Stimulated activated CD4-positive, alpha-beta T cell treated with anti-CD3 and anti-CD28 coated beads, Interleukin-2, amount 100 ng/mL, for 48 hours (primary cell): ENCODE results near the gene BUB3.

Experiments used
- DNase-seq, 2 donors: peaks; one replicate each; pipeline ENCODE4 v3.0.0-alpha.2; 2020

BUB3 gene, protein sequence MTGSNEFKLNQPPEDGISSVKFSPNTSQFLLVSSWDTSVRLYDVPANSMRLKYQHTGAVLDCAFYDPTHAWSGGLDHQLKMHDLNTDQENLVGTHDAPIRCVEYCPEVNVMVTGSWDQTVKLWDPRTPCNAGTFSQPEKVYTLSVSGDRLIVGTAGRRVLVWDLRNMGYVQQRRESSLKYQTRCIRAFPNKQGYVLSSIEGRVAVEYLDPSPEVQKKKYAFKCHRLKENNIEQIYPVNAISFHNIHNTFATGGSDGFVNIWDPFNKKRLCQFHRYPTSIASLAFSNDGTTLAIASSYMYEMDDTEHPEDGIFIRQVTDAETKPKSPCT

GRCh38 chr10:123154092-123154710, at the start of gene BUB3:
Gene BUB3, plus strand, starts transcription at chr10:123154402. Its CDS starts 516 bp downstream, at chr10:123154918.
- peak; percentile 83 to 89 for DNase-seq

DNA sequence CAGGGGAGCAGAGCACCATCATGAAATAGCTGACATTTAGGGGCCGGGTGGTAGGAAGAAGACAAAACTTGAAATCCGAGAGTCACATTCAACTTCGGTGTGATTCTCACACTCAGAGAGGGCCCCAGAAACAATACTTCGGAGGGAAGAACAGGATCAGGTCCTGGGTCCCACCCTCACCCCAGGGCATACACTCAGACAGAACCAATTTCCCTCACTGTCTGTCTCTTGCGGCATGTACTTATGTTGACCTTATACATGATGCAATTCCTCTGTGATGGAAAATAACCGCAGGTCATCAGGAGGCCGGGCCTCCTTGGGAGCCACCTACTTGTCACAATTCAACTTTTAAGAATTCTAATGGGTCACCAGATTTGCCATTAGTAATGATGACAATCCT, 44.7 kb upstream of the BUB3 start:
- no peak for DNase-seq

DNA sequence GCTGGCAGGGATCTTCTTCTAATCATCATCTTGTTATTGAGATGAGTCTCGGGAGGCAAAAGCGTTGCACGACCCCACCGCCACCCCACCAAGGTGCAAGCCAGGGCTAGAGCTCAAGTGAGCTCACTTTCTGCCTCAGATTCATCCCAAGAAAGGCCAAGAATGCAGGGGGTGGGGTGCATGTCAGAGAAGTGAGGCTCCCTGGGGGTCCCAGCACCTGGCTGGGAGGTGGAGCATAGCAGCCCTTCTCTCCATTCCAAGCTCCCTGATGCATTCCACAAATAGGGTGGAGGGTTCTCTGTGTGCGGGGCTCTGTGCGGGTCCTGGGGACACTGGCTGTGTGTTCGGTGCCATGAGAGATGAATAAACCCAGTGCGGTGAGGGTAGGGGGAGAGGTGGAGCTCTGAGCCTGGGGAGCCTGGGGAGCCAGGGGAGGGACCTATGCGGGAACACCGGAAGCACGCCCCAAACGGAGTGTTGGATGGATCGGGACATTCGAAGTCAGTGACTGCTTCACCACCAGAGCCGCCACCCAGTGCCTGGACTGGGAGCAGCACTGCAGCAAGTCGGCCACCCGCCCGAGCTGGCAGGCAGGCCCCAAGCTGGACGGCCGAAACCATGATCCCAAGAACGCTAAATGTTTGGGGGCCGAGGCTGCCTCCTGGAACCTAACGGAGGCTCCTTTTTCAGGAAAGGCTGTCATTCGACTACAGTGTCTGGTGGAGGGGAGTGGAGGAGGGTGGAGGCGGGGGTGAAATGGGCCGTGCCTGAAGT, 36.4 kb upstream of the BUB3 start:
- no peak for DNase-seq

- no peak for DNase-seq
These were observed 35.1 kb upstream of the BUB3 start for GRCh38 chr10:123119081-123119480.

DNA sequence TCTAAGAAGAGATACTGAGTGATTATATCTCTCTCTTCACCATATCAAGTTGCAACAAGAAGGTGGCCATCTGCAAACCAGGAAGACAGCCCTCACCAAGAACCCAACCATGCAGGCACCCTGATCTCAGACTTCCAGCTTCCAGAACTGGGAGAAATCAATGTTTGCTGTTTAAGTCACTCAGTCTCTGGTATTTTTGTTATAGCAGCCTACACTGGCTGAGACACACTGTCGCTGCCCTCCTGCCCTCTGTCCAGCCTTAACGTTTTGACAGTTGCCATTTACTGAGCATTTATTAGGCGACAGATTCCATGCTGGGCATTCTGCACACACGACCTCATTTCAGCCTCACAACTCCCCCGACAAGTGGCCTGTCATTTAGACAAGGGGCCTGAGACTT, 28.0 kb upstream of the BUB3 start:
- DNase-seq = no peak

DNA sequence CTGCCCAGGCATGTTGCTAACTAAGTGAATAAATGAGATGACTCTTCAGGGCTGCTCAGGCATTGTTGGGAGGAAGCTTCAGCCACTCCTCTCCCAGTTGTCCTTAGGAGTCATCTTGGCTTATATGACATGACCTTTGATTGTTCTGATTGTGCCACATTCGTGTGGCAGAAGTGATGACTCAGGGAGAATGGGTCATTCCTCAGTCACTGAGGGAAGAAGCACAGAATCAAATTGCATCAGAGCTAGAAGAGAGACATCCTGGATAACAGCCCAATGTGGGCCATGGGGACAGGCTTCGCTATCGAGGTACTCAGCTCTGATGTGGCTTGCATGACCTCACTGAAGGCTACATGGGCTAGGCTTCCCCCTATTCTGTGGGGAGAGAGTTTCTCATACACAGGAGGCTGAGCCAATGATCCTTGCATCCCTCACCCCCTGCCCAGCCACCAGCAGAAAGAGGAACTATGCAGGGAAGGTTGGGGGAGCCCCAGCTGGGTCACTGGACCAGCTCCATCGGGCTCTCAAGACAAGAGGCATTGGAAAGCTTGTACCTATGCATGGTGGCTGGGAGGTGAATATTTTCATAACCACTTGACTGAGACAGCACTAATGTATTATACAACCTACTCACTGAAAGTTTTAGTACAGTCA, 24.5 kb upstream of the BUB3 start:
- no peak for DNase-seq

DNA sequence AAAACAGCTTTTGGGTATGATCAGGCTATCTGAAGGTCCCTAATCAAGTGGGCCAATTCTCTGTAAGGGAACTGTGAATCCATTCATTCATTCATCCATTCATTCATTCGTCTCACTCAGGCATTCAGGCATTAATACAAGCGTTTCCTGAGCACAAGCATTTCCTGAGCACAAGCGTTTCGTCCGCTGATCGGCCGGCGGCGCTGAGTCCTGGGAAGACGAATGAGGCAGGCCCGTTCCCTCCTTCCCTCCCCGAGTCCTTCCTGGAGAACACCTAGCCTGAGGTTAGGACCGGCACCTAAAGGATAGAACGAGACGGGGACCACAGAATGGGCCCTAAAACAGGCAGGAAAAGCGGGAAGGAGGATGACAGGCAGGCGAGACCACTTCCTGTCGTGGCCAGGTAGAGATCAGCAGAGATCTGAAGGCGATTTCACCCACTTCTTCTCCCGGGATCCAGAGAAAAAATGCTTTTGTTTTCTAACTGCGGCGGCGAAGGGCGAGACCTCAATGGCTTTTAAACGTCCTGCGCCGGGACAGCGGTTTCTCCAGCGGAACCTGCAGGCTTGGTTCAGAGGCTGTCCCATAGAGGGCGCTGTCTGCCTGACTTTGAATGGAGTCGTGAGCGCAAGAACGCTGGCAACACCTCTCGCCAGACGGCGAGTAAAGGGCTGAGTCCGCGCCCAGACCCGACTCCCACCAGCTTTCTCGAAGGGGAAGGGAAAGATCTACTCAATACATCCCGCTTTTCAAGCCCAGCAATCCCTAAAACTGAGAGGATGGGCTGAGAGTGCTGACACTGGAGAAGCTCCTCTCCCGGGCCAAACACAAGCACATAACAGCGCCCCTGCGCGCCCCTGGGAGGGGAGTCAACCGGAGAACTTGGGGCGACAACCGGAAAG, 21.4 kb upstream of the BUB3 start:
- DNase-seq = peak; percentile 85 to 88

- no peak for DNase-seq
These were observed 20.5 kb upstream of the BUB3 start for GRCh38 chr10:123133541-123134342.

DNA sequence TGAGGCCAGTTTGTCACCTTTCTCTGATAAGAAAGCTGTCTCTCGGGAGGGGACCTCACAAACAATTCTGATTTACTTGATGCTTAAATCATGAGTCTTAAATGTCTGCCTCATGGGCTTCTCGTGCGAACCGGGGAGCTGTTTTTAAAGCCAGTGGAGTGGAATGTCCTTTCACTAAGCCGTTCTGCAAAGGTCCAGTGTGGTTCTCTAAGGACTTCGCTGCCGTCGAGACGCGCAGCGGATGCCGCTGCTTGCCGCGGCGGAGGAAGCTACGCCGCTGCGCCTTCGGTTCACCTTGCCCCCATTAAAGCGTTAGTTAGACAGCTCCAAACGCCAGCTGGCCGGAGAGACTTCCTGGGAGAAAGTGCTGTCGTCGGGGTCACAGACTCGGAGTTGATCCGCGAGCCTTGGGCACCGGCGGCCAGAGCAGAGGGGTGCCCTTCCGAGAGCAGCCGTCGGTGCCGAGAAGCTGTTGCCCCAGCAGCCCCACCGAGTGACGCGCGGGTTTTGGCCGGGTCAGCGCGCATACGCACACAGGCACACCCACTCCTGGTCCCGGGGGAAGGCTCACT, 19.8 kb upstream of the BUB3 start:
- no peak for DNase-seq

- DNase-seq = no peak
These were observed 19.2 kb upstream of the BUB3 start for GRCh38 chr10:123134915-123135414.

DNA sequence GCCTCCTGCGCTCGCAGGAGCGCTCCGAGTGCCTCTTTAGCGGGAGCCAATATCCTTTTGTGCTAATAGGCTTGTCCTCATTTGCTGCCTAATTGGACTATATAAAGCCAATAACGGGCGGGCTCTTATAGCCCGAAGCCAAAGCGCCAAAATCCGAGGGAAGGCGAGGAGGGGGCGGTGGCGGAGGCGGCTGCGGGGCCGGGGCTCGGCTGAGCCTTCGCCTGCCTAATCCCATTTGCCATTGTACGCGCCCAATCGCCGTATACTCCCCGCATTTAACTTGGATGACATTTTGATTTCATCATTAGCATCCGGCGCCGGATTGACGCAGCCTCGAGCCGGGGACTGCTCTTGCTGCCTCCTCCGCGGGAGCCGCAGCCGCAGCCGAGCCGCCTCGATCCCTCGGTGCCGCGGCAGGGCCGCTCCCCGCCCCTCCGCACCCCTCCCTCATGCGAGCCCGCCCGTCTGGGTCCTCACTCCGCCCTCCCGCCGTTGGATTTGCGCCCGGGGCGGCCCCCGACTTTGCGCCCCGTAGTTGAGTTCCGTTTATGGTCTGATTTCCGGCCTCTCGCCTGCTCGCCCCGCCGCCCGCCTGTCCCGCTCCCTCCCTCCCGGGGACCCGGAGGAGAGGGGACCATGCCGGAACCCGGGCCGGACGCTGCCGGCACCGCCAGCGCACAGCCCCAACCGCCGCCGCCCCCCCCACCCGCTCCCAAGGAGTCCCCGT, 18.6 kb upstream of the BUB3 start, which contains the start of gene HMX3:
HMX3 (plus strand) TSS at position 556 of the 727 bp plus-strand sequence; CDS start at position 637, 81 bp downstream.
- peak in 1 of 2 donors; percentile 40 for DNase-seq

- no peak for DNase-seq
These were observed 17.9 kb upstream of the BUB3 start for GRCh38 chr10:123136221-123136805.

- DNase-seq = peak in 1 of 2 donors; percentile 24
These were observed 17.2 kb upstream of the BUB3 start for GRCh38 chr10:123136806-123137642.

DNA sequence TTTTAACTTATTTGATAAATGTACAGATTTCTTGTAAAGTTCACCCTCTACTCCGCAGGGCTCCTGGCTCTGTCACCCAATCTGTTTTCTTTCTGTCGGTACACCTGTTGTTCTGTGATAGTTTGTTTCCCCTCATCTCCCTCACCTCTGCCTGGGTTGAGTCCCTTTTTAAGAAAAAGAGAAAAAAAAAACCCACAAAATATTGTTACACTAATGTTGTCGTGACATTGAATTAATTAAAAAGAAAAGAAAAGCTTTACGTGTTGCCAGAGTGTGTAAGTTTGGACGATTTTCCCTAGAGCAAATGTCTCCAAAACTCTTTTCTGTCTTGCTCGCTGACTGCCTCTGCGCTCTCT, 15.1 kb upstream of the BUB3 start:
- DNase-seq = no peak

DNA sequence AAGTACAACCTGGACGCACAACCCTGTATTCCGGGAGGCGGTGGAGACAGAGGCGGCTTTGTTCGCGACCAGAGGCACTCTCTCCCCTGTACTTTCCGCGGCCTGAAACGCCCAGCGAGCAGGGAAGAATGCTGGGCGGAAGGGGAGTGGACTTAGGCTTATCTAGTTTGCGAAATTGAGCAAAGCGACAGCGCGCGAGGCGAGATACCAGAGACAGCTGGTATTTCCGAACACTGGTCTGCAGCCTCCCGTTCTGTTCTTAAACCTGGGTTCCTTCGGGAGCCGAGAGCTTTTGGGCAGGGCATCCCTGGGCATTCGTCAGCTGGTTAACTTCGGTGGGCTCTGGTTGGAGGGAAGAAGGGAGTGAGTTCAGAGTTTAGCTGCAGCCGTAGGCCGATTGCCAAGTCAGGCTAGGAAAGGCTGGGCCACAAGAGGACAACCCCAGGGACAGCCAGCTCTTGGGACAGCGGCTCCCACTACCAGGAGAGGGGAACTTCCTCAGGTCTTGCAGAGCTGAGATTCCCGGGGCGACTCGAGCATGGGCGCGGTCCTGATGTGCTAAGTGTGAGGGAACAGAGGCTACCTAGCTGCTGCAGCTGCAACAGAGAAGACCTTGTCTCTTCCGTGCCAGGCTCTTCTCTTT, 14.6 kb upstream of the BUB3 start:
- DNase-seq = no peak

- peak in 1 of 2 donors; percentile 20 for DNase-seq
These were observed 13.8 kb upstream of the BUB3 start for GRCh38 chr10:123140164-123140982.

DNA sequence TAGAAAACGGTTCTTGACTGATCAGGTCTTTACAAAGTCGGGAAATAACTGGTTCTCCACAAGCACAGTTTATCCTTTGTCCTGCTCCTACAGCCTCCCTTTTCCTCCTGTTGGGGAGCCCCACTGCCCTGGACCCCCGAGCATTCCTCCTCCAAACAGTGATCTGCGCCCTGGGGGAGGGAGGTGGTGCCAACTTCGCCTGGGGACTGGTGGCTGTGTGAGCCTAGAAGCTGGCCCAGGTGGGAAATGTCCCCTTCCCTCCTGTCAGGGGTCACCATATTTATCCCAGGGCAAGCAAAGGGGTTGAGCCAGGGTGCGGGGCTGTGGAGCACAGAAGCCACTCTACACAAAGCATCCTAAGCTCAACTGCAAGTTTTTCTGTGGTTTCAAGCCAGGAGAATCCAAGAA, 13.2 kb upstream of the BUB3 start:
- no peak for DNase-seq
